ENCODE results near the gene UNC13A.

Gene UNC13A

GRCh38 chr19:17722655-17723240 is 34.6 kb upstream of the UNC13A start:
- Histone ChIP-seq H3K4me2 (ENCODE audit: low read length) (no peak overlapping the region), H3K4me3 (ENCODE audit: low read length) (no peak overlapping the region), H3K4me1 (ENCODE audit: control insufficient read depth, insufficient read depth, low read length) (peaks cover 29% of the 10 kb centered on the region), H3K9me3 (replicated peaks; ENCODE audit: low read length) (no peaks in the 10 kb centered on the region), H3K27me3 (ENCODE audit: control insufficient read depth, insufficient read depth, low read length) (no peaks in the 10 kb centered on the region), H3K36me3 (ENCODE audit: insufficient read depth, low read length) (peaks cover 37% of the 10 kb centered on the region), H3K9ac (ENCODE audit: low read depth, low read length) (no peak overlapping the region)

- H3K4me1 ChIP-seq (ENCODE audit: control insufficient read depth, insufficient read depth, low read length) = peaks cover 38% of the 10 kb centered on the region
- peaks cover 29% of the 10 kb centered on the region for H3K36me3 ChIP-seq (ENCODE audit: insufficient read depth, low read length)
- H3K27me3 ChIP-seq (ENCODE audit: control insufficient read depth, insufficient read depth, low read length) = no peaks in the 10 kb centered on the region
- peak overlapping the region; percentile 93 for H3K4me3 ChIP-seq (ENCODE audit: low read length)
- peak overlapping the region; percentile 99 for H3K4me2 ChIP-seq (ENCODE audit: low read length)
- H3K9ac ChIP-seq (ENCODE audit: low read depth, low read length) = peak overlapping the region; percentile 31
- H3K9me3 ChIP-seq (replicated peaks; ENCODE audit: low read length) = no peaks in the 10 kb centered on the region
These were observed 33.7 kb upstream of the UNC13A start for GRCh38 chr19:17721821-17722220.

- peak overlapping the region; percentile 99 for H3K4me2 ChIP-seq (ENCODE audit: low read length)
- H3K4me1 ChIP-seq (ENCODE audit: control insufficient read depth, insufficient read depth, low read length) = peaks cover 38% of the 10 kb centered on the region
- peak overlapping the region; percentile 85 for H3K9ac ChIP-seq (ENCODE audit: low read depth, low read length)
- no peaks in the 10 kb centered on the region for H3K27me3 ChIP-seq (ENCODE audit: control insufficient read depth, insufficient read depth, low read length)
- H3K4me3 ChIP-seq (ENCODE audit: low read length) = peak overlapping the region; percentile 93
- H3K9me3 ChIP-seq (replicated peaks; ENCODE audit: low read length) = no peaks in the 10 kb centered on the region
- peaks cover 27% of the 10 kb centered on the region for H3K36me3 ChIP-seq (ENCODE audit: insufficient read depth, low read length)
These were observed 33.0 kb upstream of the UNC13A start for GRCh38 chr19:17721111-17721628.

- Histone ChIP-seq H3K9me3 (replicated peaks; ENCODE audit: low read length) (no peaks in the 10 kb centered on the region), H3K27me3 (ENCODE audit: control insufficient read depth, insufficient read depth, low read length) (no peaks in the 10 kb centered on the region), H3K4me3 (ENCODE audit: low read length) (peak overlapping the region; percentile 93), H3K4me2 (ENCODE audit: low read length) (peak overlapping the region; percentile 99), H3K9ac (ENCODE audit: low read depth, low read length) (peak overlapping the region; percentile 85), H3K4me1 (ENCODE audit: control insufficient read depth, insufficient read depth, low read length) (peaks cover 38% of the 10 kb centered on the region), H3K36me3 (ENCODE audit: insufficient read depth, low read length) (peaks cover 19% of the 10 kb centered on the region)
These were observed 32.3 kb upstream of the UNC13A start for GRCh38 chr19:17720440-17720839.

GRCh38 chr19:17719730-17720400 is 31.7 kb upstream of the UNC13A start:
- H3K9ac ChIP-seq (ENCODE audit: low read depth, low read length) = peak overlapping the region; percentile 85
- peaks cover 14% of the 10 kb centered on the region for H3K36me3 ChIP-seq (ENCODE audit: insufficient read depth, low read length)
- no peaks in the 10 kb centered on the region for H3K9me3 ChIP-seq (replicated peaks; ENCODE audit: low read length)
- H3K4me2 ChIP-seq (ENCODE audit: low read length) = peak overlapping the region; percentile 99
- H3K27me3 ChIP-seq (ENCODE audit: control insufficient read depth, insufficient read depth, low read length) = no peaks in the 10 kb centered on the region
- H3K4me3 ChIP-seq (ENCODE audit: low read length) = peak overlapping the region; percentile 93
- peaks cover 38% of the 10 kb centered on the region for H3K4me1 ChIP-seq (ENCODE audit: control insufficient read depth, insufficient read depth, low read length)

GRCh38 chr19:17718947-17719711 is 31.0 kb upstream of the UNC13A start, which contains the start of gene MAP1S:
MAP1S (plus strand) TSS chr19:17719480; CDS start chr19:17719503, 23 bp downstream.
- Histone ChIP-seq H3K9ac (ENCODE audit: low read depth, low read length) (peak within 1 kb of the TSS; percentile 85), H3K4me1 (ENCODE audit: control insufficient read depth, insufficient read depth, low read length) (peaks cover 38% of the 10 kb centered on the region), H3K36me3 (ENCODE audit: insufficient read depth, low read length) (peaks cover 7% of the 10 kb centered on the region), H3K4me3 (ENCODE audit: low read length) (peak within 1 kb of the TSS; percentile 93), H3K27me3 (ENCODE audit: control insufficient read depth, insufficient read depth, low read length) (no peaks in the 10 kb centered on the region), H3K4me2 (ENCODE audit: low read length) (peak within 1 kb of the TSS; percentile 99), H3K9me3 (replicated peaks; ENCODE audit: low read length) (no peaks in the 10 kb centered on the region)

GRCh38 chr19:17718550-17718946 is 30.4 kb upstream of the UNC13A start:
- Histone ChIP-seq H3K36me3 (ENCODE audit: insufficient read depth, low read length) (peaks cover 4% of the 10 kb centered on the region), H3K4me3 (ENCODE audit: low read length) (peak overlapping the region; percentile 93), H3K4me1 (ENCODE audit: control insufficient read depth, insufficient read depth, low read length) (peaks cover 38% of the 10 kb centered on the region), H3K27me3 (ENCODE audit: control insufficient read depth, insufficient read depth, low read length) (no peaks in the 10 kb centered on the region), H3K9me3 (replicated peaks; ENCODE audit: low read length) (no peaks in the 10 kb centered on the region), H3K9ac (ENCODE audit: low read depth, low read length) (no peak overlapping the region), H3K4me2 (ENCODE audit: low read length) (peak overlapping the region; percentile 82)

GRCh38 chr19:17716309-17716929 is 28.3 kb upstream of the UNC13A start:
- no peaks in the 10 kb centered on the region for H3K36me3 ChIP-seq (ENCODE audit: insufficient read depth, low read length)
- no peak overlapping the region for H3K4me3 ChIP-seq (ENCODE audit: low read length)
- peaks cover 29% of the 10 kb centered on the region for H3K4me1 ChIP-seq (ENCODE audit: control insufficient read depth, insufficient read depth, low read length)
- H3K4me2 ChIP-seq (ENCODE audit: low read length) = no peak overlapping the region
- H3K27me3 ChIP-seq (ENCODE audit: control insufficient read depth, insufficient read depth, low read length) = no peaks in the 10 kb centered on the region
- no peaks in the 10 kb centered on the region for H3K9me3 ChIP-seq (replicated peaks; ENCODE audit: low read length)
- no peak overlapping the region for H3K9ac ChIP-seq (ENCODE audit: low read depth, low read length)

- Histone ChIP-seq H3K9me3 (replicated peaks; ENCODE audit: low read length) (no peaks in the 10 kb centered on the region), H3K4me2 (ENCODE audit: low read length) (no peak overlapping the region), H3K9ac (ENCODE audit: low read depth, low read length) (no peak overlapping the region), H3K36me3 (ENCODE audit: insufficient read depth, low read length) (no peaks in the 10 kb centered on the region), H3K27me3 (ENCODE audit: control insufficient read depth, insufficient read depth, low read length) (peaks cover 7% of the 10 kb centered on the region), H3K4me1 (ENCODE audit: control insufficient read depth, insufficient read depth, low read length) (peaks cover under 1% of the 10 kb centered on the region), H3K4me3 (ENCODE audit: low read length) (no peak overlapping the region)
These were observed 23.7 kb upstream of the UNC13A start for GRCh38 chr19:17711851-17712250.

GRCh38 chr19:17706750-17707181 is 18.6 kb upstream of the UNC13A start:
- Histone ChIP-seq H3K4me1 (ENCODE audit: control insufficient read depth, insufficient read depth, low read length) (no peaks in the 10 kb centered on the region), H3K36me3 (ENCODE audit: insufficient read depth, low read length) (no peaks in the 10 kb centered on the region), H3K4me3 (ENCODE audit: low read length) (no peak overlapping the region)

More at GRCh38 chr19:17706750-17707181, 18.6 kb upstream of the UNC13A start:
- Histone ChIP-seq H3K9ac (ENCODE audit: low read depth, low read length) (no peak overlapping the region), H3K27me3 (ENCODE audit: control insufficient read depth, insufficient read depth, low read length) (peaks cover 7% of the 10 kb centered on the region), H3K9me3 (replicated peaks; ENCODE audit: low read length) (no peaks in the 10 kb centered on the region), H3K4me2 (ENCODE audit: low read length) (no peak overlapping the region)
